PFSK-1 (cell line): ENCODE results near the gene COL23A1.

Experiments
- FOXP2 ChIP-seq: optimal IDR thresholded peaks from 2 replicates; pipeline ENCODE3; 2011; ENCODE audit warnings: borderline replicate concordance, control low read depth, inconsistent platforms; ENCODE audit not compliant: insufficient read depth; ENCODE audit errors: extremely low read length, extremely low read depth
- POLR2AphosphoS5 ChIP-seq: IDR thresholded peaks from 2 replicates; pipeline ENCODE4 v1.6.1; 2012; ENCODE audit warnings: low read depth, mild to moderate bottlenecking, control low read depth, low read length, moderate library complexity
- SIN3A ChIP-seq: IDR thresholded peaks from 2 replicates; pipeline ENCODE4 v1.6.1; 2012; ENCODE audit warnings: mild to moderate bottlenecking, low read length, moderate library complexity, borderline replicate concordance; ENCODE audit not compliant: insufficient read depth
- TAF1 ChIP-seq: IDR thresholded peaks from 2 replicates; pipeline ENCODE4 v1.6.1; 2012; ENCODE audit warnings: low read length, control low read depth, borderline replicate concordance; ENCODE audit not compliant: insufficient read depth
- TF ChIP-seq, protein P1 (sequence below), 2 experiments: IDR thresholded peaks; 2 replicates each; pipeline versions ENCODE4 v1.6.1 to v1.8.0; 2011 to 2012; ENCODE audit warnings: low read depth in 2 of 2, low read length in 2 of 2, control low read depth in 1 of 2, inconsistent platforms in 1 of 2, mild to moderate bottlenecking in 1 of 2, moderate library complexity in 1 of 2; ENCODE audit not compliant: insufficient read depth in 1 of 2

COL23A1 gene

DNA sequence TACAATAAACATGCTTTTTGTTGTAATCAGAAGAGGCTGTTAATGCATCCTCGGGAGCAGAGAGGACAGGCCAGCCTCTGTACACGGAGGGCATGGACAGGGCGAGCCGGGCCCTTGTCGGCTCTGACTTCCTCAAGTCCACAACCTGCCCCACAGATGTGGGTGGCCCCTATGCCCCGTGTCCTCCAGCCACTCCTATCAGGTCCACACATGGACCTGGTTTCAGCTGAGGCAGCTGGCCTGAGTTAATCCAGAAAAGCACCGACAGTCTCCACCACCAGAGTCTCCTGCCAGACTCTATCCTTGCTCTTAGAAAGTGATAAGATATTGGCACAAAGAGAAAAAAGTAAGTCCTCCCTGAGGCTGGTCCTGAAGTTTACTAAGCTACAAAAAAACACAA lies 305.2 kb downstream of the COL23A1 start:
- TF ChIP-seq TAF1 (no peak), SIN3A (no peak), FOXP2 (no peak), POLR2AphosphoS5 (no peak)
- TF ChIP-seq, protein P1, sequence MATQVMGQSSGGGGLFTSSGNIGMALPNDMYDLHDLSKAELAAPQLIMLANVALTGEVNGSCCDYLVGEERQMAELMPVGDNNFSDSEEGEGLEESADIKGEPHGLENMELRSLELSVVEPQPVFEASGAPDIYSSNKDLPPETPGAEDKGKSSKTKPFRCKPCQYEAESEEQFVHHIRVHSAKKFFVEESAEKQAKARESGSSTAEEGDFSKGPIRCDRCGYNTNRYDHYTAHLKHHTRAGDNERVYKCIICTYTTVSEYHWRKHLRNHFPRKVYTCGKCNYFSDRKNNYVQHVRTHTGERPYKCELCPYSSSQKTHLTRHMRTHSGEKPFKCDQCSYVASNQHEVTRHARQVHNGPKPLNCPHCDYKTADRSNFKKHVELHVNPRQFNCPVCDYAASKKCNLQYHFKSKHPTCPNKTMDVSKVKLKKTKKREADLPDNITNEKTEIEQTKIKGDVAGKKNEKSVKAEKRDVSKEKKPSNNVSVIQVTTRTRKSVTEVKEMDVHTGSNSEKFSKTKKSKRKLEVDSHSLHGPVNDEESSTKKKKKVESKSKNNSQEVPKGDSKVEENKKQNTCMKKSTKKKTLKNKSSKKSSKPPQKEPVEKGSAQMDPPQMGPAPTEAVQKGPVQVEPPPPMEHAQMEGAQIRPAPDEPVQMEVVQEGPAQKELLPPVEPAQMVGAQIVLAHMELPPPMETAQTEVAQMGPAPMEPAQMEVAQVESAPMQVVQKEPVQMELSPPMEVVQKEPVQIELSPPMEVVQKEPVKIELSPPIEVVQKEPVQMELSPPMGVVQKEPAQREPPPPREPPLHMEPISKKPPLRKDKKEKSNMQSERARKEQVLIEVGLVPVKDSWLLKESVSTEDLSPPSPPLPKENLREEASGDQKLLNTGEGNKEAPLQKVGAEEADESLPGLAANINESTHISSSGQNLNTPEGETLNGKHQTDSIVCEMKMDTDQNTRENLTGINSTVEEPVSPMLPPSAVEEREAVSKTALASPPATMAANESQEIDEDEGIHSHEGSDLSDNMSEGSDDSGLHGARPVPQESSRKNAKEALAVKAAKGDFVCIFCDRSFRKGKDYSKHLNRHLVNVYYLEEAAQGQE (IDR thresholded peaks at IDR 0.05; ENCODE audit: insufficient read depth in 1 of 2, low read depth in 2 of 2, low read length in 2 of 2) = no peak

DNA sequence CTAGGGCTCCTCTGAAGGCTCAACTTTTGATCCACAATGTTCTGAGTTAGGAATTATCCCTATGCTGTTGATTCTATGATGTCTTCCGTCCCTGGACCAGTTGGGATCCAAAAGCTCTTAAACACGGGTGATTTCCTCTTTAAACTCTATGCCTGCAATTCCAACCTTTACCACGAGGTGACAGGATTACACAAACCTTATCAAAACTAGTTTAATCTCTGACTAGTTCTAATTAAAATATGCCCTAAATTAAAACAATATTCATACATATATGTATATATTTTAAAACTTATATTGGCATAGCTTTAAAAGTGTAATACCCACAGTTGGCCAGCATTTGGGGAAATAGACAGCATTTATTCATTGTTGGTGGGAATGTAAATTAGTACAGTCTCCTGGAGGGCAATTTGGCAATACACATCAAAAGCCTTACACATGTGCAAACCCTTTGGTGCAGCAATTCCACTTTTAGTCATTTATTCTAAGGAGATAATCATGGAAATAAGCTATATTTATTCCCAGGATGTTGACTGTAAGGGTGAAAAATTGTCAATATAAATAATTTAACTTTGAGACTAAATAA lies 306.0 kb downstream of the COL23A1 start:
- TF ChIP-seq FOXP2 = no peak
- TF ChIP-seq, protein P1 (IDR thresholded peaks at IDR 0.05; ENCODE audit: insufficient read depth in 1 of 2, low read depth in 2 of 2, low read length in 2 of 2) = no peak
- no peak for TF ChIP-seq SIN3A
- no peak for TF ChIP-seq POLR2AphosphoS5
- TF ChIP-seq TAF1 = no peak

DNA sequence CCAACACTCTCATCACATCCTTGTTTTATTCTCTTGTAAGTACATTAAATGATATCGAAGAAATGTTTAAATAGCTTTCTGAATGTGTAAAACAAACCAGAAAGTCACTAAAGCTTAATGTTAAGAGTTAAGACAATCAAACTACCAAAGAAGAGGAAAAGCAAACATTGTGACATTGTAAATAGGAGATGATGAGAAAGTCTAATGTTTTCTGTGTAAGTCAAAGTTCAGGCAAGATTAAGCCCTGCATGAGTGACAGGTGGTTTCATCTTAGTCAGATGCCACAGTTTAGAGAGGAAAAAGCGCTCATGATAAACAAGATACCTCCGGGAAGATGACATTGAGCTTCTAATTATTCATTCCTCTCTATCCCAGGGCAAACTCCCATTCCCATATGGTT lies 306.7 kb downstream of the COL23A1 start:
- TF ChIP-seq TAF1 = no peak
- no peak for TF ChIP-seq SIN3A
- TF ChIP-seq, protein P1 (IDR thresholded peaks at IDR 0.05; ENCODE audit: insufficient read depth in 1 of 2, low read depth in 2 of 2, low read length in 2 of 2) = no peak
- TF ChIP-seq POLR2AphosphoS5 = no peak
- no peak for TF ChIP-seq FOXP2

DNA sequence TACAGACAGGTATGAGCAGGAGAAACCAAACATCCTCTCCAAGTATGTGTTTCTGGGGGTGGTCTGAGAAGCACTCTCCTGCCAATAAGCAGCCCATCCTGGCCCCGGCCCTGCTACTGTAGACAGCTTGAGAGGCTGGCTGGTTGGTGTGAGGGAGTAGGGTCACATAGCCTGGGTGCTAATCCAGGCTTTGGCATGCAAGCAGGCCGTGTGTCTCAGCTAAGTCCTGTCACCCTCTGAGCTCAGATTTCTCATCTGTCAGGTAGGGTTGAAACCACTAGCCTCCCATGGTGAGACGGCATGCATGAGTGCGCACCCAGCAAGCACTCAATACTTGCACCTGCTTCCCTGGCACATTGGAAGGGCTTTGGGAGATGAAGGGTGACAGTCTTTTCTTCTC lies 307.8 kb downstream of the COL23A1 start:
- no peak for TF ChIP-seq POLR2AphosphoS5
- TF ChIP-seq, protein P1 (IDR thresholded peaks at IDR 0.05; ENCODE audit: insufficient read depth in 1 of 2, low read depth in 2 of 2, low read length in 2 of 2) = no peak
- no peak for TF ChIP-seq SIN3A
- TF ChIP-seq FOXP2 = no peak
- TF ChIP-seq TAF1 = no peak
